Kidney epithelial cell (primary cell): Measurements from ENCODE around the gene MAGI1. TPM values are rescaled to one million over a fixed set of nuclear protein-coding genes. Genes with fewer than 3 reads are reported as not detected.

Source experiments
- DNase-seq: peaks from one replicate; pipeline ENCODE4 v3.0.0-alpha.2; 2010; ENCODE audit warnings: low read depth
- H3K27me3 ChIP-seq: 2 replicates; pipeline ENCODE4 v1.6.0; 2011; ENCODE audit warnings: low read length; ENCODE audit not compliant: control insufficient read depth, insufficient read depth
- H3K36me3 ChIP-seq: 2 replicates; pipeline ENCODE4 v1.5.1; 2011; ENCODE audit warnings: low read length; ENCODE audit not compliant: control insufficient read depth, insufficient read depth
- H3K4me3 ChIP-seq: 2 replicates; pipeline ENCODE4 v1.5.1; 2011; ENCODE audit warnings: low read depth, mild to moderate bottlenecking, control low read depth, low read length
- total RNA-seq: library from RNA; depleted of rRNA; stranded (reverse); fragments of >200 nt; gene quantifications from 2 replicates; pipeline ENCODE4 v1.2.3, GENCODE V29; 2015
- TF ChIP-seq, protein P1 (sequence below): IDR thresholded peaks from 2 replicates; pipeline ENCODE4 v1.5.1; 2011; ENCODE audit warnings: mild to moderate bottlenecking, moderate library complexity, low read length, control low read depth, inconsistent platforms; ENCODE audit not compliant: insufficient read depth, poor library complexity, severe bottlenecking

MAGI1 gene
- total RNA-seq, 1 donor from 2014 or later, result 15.8 TPM

GRCh38 chr3:65830948-65831732 is 207.6 kb downstream of the MAGI1 start:
- TF ChIP-seq, protein P1, sequence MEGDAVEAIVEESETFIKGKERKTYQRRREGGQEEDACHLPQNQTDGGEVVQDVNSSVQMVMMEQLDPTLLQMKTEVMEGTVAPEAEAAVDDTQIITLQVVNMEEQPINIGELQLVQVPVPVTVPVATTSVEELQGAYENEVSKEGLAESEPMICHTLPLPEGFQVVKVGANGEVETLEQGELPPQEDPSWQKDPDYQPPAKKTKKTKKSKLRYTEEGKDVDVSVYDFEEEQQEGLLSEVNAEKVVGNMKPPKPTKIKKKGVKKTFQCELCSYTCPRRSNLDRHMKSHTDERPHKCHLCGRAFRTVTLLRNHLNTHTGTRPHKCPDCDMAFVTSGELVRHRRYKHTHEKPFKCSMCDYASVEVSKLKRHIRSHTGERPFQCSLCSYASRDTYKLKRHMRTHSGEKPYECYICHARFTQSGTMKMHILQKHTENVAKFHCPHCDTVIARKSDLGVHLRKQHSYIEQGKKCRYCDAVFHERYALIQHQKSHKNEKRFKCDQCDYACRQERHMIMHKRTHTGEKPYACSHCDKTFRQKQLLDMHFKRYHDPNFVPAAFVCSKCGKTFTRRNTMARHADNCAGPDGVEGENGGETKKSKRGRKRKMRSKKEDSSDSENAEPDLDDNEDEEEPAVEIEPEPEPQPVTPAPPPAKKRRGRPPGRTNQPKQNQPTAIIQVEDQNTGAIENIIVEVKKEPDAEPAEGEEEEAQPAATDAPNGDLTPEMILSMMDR, result no peak
- no peak for DNase-seq
- no peaks in the 10 kb centered on the region for H3K27me3 ChIP-seq
- no peaks in the 10 kb centered on the region for H3K36me3 ChIP-seq
- H3K4me3 ChIP-seq, result no peak overlapping the region

DNA sequence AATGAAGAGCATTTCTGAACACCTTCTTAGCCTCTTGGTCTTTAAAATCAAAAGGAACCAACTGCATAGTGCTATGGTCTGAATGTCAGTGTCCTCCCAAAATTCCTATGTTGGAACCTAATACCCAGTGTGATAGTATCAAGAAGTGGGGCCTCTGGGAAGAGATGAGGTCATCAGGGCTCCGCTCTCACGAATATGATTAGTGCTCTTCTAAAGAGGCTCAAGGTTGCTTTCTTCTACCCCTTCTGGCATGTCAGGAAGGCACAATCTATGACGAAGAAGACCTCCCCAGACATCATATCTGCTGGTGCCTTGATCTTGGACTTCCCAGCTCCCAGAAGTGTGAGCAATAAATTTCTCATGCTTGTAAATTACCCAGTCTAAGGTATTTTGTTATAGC is 209.5 kb downstream of the MAGI1 start:
- Histone ChIP-seq H3K36me3 (no peaks in the 10 kb centered on the region), H3K4me3 (no peak overlapping the region), H3K27me3 (no peaks in the 10 kb centered on the region)
- TF ChIP-seq, protein P1, result no peak
- no peak for DNase-seq

- no peak overlapping the region for H3K4me3 ChIP-seq
- H3K27me3 ChIP-seq, result no peaks in the 10 kb centered on the region
- TF ChIP-seq, protein P1, result no peak
- H3K36me3 ChIP-seq, result no peaks in the 10 kb centered on the region
- DNase-seq, result no peak
Observed at GRCh38 chr3:65828706-65829105, 210.0 kb downstream of the MAGI1 start.

GRCh38 chr3:65827076-65827475 is 211.6 kb downstream of the MAGI1 start:
- no peaks in the 10 kb centered on the region for H3K36me3 ChIP-seq
- no peak overlapping the region for H3K4me3 ChIP-seq
- no peaks in the 10 kb centered on the region for H3K27me3 ChIP-seq
- TF ChIP-seq, protein P1, result no peak
- no peak for DNase-seq

DNA sequence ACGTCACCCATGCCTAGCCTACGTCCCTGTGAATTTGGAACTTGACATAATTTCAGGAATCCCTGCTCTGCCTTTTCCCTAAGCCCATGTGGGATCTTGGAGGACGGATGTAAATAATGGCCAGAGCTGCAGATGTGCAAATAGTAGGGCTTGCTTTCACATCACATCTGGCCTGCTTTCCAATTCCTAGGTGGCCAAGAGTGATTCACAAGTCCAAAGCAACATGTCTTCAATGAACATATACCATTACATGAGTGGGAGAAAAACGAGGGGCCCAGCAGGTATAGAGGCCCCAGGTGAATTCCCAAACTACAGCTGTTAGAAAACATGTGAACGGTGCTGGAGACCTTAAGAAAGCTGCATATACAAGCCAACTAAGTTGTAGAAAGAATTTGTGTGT is 214.6 kb downstream of the MAGI1 start:
- Histone ChIP-seq H3K27me3 (no peaks in the 10 kb centered on the region), H3K4me3 (no peak overlapping the region), H3K36me3 (no peaks in the 10 kb centered on the region)
- no peak for DNase-seq
- TF ChIP-seq, protein P1, result no peak

GRCh38 chr3:65820600-65820999 is 218.1 kb downstream of the MAGI1 start:
- TF ChIP-seq, protein P1, result no peak
- H3K27me3 ChIP-seq, result no peaks in the 10 kb centered on the region
- H3K36me3 ChIP-seq, result no peaks in the 10 kb centered on the region
- no peak overlapping the region for H3K4me3 ChIP-seq
- no peak for DNase-seq
